NCI-H2107 (cell line): ENCODE measurements around the gene CFAP53.

ENCODE experiments used
- DNase-seq: peaks from one replicate; lab custom pipeline; 2025; lab: John Stamatoyannopoulos, UW

The CFAP53 gene

DNA sequence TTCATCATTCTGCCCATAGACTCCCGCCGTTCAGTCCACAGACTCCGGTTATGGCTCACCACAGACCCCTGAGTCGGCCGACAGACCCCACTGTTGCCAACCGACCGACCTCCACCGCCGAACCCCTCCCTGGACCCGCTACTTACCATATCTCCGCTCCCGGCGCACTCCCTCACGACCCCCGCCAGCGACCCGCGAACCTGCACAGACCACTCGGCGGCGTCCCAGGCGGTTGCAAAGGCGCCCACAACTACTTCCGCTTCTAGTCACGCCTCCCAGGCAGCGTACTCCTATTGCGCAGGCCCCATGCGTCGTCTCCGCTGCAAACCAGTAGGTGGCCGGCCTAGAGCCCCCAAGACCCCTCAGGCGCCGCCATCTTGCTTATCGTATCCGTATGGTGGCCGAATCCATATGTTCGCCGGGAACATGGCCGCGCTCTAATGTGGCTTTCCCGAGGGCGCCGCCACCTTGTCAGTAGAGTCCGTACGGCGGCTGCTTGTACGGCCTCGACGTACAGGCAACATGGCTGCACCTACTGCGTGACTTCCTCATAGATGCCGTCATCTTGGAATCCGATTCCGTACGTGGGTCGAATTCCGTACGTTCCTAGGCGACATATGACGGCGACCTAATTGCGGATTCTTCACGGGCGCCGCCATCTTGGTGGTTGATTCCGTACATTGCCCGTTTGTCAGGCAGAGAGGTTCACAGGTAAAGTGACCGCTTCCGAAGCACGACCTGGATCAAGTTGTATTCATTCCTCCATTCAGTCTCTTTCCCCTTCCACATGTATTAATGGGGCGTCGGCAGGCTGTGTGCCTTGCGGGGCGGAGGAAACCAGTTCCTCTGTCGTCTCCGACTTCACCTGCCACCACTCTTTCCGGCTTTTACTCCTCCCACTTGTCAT, 21.4 kb upstream of the CFAP53 start, which contains the start of gene CXXC1:
Gene CXXC1 (minus strand): TSS at position 252 of the 907 bp plus-strand sequence. CDS start 103 bp downstream, at position 149.
- DNase-seq, result peak; percentile 99

DNA sequence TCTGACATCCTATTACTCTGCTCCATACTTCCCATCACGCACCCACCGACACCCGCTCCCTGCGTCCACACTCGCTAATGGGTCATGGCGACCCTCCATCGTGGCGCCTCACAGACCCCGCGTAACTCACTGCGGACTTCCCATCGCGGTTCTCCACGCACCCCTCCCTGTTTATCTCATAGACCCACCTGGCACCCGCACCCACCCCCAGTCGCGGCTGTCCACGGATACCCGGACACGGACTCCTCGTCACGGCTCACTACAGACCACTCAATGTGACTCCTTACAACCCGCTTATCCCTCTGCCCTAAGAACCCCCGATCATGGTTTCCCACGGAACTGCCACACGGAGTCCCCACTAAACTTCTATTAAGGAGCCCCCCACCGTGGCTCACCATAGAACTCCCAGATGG, 20.7 kb upstream of the CFAP53 start:
- DNase-seq, result no peak

DNA sequence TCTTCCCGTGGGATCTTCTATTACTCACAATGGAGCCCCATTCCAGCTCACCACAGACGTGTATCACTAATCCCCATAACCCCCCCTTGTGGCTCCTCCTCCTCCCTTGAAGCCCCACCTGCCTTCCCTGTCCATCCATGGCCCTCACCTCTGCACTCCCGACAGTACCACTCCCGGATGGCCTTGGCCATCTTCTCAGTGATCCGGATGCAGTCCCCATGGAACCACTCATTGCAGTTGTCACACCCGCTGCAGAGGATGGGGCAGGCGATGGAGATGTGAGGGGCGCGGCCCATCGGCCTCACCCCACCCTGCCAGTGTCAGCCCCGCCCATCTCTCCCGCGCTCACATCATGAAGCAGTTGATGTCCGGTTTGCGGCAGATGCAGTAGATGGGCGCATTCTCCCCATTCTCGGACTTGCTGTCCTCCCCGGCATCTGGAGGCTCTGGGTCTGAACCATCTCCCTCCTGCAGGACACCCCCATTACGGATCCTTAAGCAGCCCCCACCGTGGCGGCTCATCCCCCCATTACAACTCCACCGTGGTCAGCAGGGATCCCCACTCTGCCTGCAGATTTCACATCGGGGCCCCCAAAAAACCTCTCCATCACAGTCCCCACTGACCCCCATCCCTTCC, 20.2 kb upstream of the CFAP53 start:
- DNase-seq, result no peak

DNA sequence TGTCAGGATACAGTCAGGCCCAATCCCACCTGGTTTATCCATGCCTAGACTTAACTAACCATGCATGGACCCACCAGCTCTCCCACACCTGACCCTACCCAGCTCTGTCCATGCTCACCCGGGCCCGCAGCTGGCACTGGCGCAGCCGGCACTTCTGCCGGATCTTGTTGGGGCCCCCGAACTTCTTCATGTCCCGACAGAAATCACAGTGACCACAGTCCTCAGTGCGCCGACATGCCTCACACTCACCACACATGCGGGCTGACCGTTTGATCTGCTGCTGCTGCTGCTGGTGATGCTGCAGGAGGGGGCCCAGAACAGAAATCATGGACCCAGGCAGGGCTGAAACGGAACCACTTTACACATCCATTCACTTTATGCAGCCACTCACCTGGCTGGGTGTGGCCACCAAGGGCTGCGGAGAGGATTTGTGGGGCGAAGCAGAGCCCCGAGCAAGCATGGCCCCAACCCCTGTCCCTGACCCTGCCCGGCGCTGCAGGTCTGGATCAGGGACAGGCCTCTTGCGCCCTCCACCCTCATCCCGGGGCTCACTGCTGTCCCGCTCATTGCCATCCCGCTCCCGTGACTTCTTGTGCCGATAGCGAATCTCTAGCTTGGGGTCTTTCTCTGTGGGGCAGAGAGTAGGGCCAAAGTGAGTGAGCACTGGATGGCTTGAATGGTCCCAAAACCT, 19.5 kb upstream of the CFAP53 start:
- no peak for DNase-seq

DNA sequence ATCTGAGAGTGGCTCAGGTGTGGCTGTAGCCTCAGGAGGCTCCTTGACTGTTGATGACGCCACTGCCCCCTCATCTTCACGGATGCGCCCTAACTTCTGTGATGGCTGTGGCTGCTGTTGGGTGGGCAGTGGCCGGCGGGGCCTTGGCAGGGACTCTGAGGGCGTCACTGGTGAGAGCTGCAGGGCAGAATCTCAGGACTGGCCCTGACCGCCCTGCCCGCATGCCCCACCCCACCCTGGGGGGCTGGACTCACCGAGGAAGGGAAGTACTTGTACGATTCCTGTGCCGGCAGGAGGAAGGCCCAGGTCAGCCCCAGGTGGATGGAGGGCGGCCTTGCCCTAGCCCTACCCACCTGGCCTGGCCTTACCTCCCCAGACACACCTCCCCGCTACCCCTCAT, 18.8 kb upstream of the CFAP53 start:
- no peak for DNase-seq

DNA sequence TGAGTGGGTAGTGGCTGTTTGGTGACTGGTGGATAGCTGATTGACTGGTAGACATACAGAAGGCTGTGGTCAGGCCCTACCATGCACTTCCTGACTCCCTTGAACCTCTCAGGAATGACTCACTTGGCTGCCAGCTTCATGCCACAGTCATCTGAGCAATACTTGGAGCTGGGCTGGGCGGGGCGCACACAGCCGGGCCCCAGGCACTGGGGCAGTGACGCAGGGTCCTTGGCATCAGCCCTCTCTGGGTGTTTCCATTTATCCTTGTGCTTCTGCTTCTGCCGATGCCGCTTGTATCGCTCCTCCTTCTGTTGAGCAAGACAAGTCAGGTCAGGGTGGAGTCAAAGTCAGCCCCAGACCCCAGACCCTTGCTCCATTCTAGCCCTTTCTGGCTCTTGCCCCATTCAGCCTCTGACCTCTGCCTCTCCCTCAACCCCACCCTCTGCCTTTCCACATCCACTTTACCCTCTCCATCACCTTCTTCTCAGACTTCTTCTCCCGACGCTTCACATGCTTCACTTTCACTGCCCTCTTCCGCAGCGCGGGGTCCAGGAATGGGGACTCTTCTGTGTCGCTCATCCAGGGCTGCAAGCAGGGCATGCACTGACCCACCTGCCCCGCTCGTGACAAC, 18.1 kb upstream of the CFAP53 start:
- no peak for DNase-seq

DNA sequence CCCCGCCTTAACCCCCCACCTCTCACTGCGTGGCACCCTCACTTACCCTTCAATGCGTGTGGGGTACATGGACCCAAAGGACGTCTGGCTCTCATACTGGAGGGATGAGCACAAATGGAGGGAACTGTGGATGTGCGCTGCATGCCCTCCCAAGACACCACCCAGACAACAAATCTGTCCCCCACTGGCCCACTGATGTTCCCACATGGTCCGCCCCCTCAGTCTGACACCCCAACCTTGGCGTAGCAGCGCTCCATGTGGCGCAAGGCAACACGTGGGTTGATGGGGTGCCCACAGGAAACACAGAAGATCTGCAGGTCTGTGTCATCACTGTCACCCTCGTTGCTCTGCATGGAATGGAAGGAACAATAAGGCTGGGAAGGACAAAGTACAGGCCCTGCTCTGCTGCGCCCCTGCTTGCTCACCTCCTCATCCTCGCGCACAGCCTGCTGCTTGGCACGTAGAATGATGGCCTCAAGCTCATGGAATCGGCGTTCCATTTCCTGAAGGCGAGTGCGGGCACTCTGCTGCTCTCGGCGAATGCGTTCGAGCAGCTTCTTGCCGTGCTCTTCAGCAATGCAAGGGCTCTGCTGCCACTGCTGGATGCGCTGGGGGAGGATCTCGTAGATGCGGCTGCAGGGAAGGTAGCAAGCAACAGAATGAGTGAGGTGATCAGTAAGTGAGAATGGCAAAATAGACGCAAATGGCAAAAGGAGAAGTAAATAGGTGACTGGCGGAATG, 17.3 kb upstream of the CFAP53 start:
- DNase-seq, result no peak

DNA sequence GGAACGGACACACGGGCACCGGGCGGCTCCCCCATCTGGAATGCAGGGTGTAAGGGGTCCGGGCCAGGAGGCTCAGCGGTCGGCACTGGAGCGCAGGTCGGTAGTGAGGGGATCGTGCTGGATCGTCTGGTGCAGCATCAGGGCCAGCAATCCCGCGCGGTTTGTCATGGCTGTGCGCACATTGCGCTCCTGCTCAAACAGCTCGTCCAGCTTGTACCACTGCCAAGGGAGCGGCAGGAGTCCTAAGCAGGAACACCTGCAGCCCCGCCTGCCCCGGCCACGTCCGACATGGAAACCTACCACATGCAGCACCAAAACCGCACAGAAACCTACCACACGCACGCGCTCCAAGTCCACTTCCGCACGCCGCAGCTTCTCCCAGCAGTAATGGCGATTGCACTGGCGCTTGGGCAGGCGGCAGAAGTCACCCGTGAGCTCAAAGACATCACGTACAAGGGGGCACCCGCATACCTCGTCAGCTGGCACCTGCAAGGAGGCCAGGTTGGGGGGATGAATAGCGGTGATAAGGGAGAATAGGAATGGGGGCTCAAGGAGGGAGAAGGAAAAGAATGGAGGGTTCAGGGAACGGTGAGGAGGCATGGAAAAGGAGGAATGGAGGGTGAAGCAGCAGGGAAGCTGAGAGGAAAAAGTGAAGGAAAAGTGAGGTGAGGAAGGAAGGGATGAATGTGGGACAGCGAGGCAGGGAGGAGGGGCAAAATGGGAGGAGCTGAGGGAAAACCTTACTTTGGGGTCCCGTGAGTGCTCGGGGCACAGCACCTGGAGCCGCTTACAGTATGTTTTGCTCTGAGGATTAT, 16.4 kb upstream of the CFAP53 start:
- no peak for DNase-seq

DNA sequence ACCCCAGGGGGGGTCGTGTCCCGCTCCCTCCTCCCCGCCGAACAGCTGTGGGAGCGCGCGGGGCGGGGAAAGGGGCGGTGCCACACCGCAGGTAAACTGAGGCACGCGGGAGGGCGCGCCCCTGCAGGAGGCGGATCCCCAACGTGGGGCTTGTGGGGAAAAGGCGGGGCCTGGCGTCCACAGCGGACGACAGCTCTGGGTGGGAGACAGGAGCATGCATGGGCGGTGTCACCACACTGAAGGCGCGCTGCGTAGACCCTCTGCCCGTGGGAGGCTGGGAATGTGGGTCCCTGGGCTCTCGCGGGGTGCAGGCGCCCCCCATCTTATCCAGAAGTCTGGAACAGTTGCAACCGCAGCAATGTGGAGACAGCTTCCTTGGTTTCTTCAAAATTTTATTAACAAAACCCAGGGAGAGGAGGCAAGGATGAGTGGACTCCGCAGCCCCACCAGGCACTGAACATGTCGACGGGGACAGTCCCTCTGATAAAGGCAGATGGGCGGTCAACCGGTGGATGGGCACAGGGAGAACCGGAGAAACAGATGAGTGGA, 15.8 kb upstream of the CFAP53 start:
- DNase-seq, result no peak

DNA sequence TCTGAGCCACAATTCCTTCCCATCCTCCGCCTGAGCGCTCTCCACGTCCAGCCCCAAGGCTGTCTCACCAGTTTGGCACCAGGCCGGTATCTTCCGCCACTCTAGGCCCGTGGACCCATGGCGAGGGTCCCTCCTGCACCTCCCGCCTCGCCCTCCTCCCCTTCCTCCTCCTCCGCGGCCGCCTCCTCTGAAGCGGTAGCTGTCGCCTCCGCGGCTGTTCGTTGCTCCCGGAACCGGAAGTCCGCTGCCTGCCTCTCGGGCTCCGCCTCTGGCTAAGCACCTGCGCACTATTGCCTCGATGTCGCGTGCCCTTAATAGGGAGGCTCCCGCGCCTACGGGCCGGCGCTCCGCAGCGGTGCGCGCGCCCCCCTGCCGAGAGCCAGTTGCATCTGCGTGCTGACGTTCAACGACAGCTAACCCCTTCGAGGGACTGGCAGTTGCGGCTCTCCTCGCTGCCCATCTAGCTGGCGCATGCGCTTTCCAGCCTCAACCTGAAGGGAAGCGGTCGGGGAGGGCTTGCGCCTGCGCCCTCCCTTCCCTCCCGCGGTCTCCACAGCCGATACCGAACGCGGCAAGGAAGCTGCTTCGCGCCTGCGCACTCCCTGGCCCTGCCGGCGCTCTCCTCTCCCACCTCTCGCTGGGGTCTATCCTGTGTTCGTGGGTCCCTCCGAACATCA, 15.1 kb upstream of the CFAP53 start, which contains the start of gene MBD1:
Gene MBD1 (minus strand): TSS at position 229 of the 677 bp plus-strand sequence. CDS start 1,531 bp downstream, outside the sequence.
- DNase-seq, result peak; percentile 97

DNA sequence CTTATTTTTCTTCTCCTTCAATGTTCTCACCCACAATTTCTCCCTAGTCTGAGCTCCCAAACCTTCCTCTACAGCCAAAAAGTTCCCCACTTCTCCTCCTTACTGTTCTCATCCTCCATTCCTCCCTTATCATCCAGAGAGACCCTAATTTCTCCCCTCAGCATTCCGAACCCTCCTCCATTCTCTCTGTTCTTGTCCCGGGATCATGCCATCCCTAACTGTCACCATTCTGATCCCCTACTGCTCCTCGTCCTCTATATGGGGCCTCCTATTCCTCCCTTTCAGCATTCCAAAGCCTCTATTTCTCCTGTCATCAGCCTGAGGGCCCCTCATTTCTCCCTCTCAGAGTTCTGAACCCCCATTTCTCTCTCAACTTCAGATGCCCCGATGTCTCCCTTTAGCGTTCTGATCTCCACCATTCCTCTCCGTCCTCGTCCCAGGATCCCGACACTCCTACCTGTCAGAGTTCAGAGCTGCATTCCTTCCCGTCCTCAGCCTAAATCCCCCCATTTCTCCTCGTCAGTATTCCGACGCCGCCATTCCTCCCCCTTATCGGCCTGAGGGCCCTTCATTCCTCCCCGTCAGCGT, 14.5 kb upstream of the CFAP53 start:
- no peak for DNase-seq

DNA sequence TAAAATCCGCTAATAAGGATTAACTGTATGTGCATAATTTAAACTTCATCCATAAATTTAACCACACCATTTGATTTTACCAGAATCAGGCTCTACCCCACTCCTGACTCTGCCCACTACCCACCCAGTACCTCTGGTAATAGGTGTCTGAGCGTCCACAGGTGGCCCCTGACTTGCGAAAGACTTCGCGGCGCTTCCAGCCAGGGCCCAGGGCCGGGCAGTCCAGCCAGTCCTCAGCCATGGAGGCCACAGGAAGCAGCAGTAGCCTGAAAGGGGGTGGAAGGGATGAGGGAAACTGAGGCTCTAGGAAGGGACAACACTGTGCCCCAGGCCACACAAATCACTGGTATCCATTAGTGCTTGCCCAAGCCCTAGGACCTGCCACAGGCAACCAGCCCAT, 13.5 kb upstream of the CFAP53 start:
- DNase-seq, result no peak

DNA sequence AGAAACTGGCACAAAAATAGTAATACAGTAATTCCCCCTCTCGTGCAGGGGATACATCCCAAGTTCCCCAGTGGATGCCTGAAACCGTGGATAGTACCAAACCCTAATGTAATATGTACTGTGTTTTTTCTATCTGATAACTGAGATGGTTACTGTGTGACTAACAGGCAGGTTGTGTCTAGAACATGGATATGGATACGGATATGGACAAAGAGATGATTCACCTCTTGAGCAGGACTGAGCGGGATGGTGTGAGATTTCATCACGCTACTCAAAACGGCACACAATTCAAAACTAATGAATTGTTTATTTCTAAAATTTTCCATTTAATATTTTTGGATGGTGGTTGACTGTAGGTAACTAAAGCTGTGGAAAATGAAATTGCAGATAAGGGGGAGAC, 11.6 kb upstream of the CFAP53 start:
- DNase-seq, result no peak

DNA sequence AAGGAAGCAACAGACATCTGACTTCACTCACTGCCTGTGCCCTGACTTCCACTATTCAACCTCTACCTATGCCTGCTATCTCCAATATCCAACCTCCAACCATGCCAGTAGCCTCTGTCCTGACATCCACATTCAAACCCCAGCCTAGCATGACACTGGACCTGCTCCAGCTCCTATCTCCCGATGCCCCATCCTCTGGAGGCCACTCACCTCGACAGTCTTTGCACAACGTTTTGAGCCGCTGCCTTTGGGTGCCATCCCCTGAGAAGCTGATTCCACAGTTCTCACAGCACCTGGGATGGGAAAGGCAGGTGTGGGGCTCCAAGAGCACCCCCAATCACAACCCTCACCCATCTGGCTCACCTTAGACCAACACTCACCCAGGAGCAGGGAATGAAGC, 10.2 kb upstream of the CFAP53 start:
- DNase-seq, result no peak

DNA sequence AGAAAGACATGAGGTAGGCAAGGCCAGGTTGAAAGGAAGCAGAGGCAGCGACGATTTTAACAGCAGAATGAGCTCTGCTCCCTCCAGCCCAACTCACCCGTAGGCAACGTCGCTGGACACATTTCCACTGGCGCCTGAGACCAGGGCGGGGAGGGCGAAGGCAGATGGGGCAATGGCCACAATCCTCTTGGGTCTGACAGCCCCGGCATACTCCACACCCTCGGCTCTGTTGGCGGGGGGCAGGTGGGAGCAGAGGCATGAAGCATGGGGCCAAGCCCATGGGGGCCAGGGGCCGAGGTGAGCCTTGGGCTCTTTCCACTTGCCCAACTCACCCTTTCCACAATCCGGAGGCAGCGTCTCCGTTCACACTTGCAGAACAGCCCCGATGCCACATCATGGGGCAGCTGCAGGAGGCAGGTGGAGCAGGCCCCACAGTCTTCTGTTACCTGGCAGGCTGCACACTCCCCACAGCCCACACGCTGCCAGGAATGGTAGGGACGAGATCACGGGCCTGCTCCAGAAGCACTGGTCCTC, 9.3 kb upstream of the CFAP53 start:
- DNase-seq, result no peak

DNA sequence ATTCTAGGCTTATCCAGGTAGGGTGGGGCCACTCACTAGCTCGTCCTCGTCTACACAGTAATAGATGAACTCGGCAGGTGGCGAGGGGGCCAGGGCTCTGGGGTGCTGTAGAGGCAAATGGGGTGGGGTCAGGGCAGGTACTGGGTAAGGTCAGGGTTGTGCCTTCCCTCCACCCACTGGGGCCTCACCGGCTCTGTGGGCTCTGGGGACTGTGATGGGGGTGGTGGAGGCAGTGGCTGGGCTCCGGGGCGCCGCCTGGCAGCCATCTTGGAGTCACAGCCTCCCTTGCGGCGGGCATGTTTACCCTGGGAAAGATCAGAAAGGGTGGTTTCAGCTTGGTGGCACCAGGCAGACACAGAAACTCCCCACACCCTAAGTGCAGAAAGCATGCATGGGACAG, 8.6 kb upstream of the CFAP53 start:
- DNase-seq, result no peak

DNA sequence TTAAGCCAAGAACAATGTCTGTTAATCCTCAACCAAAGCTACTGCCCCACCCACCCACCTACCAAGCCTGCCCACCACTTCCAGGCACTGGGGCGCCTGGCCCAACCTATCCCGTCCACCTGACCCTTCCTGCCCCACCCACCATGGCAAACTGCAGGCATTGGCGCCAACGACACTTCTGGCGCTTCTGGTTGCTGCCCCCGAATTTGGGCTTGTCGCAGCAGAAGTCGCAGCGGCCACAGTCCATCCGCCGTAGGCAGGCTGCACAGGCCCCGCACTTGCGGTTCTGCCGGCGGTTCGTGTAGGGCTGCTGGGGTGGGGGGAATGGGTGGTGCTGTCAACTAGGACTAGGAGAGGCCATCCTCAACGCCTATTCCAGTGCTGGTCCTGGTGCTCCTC, 7.7 kb upstream of the CFAP53 start:
- DNase-seq, result no peak

DNA sequence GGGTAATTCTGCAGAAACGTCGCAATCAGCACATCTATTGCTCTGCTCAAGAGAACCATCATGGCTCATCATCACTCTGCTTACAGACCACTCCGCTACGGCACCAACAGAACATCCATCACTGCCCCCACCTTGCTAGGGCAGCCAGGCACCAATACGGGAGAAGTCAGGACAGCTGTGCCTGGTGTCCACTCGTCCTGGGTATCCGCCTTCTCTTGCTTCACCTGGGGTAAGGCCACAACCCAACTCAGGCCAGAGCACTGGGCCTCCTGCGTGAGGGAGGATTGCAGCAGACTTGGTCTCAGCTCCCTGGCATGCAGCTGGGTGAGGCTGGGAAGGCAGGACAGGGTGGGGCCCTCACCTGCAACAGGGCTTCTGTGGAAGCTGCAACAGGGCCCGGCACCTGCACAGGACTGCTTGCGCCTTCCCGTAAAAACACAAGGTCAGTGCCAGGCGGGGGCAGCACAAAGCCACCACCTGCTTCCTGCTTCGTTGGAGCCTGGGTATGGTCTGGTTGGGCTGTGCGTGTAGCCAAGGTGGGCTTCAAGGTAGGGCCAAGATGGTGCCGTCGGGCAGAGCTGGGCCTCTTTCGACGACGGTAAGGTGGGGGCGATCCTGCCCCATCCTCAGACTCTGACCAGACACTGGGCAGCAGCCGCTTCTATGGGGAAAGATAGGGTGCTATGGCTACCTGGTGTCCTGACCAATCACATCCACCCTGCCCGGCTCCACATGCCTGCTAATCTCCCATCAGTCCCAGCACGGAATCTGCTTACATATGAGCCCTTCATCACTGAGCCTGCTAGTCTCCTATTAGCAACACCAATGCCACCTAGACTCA, 7.1 kb upstream of the CFAP53 start:
- no peak for DNase-seq
